K562 (cell line): Measurements from ENCODE around the gene BAIAP2L2. TPM values are rescaled to one million over a fixed set of nuclear protein-coding genes. Genes with fewer than 3 reads are reported as not detected.

Experiments
- ATAC-seq: fragments of 200-7000 bp; cut with Tn5 transposase; 3 replicates; pipeline ENCODE4 v1.9.1; 2020; ENCODE audit warnings: moderate library complexity
- BruUV-seq: library from RNA; stranded (reverse); fragments of 400-500 nt; replicated peaks from 2 replicates; lab custom pipeline; 2021; lab: Mats Ljungman, UMichigan
- CTCF ChIA-PET: fragments of 300-600 bp; formaldehyde crosslinking; extraction: SDS; loops from one replicate; lab custom pipeline; 2021; ENCODE audit warnings: low intra/inter-chr PET ratio; lab: Yijun Ruan, JAX
- POLR2A ChIA-PET: fragments of 300-600, 350-650 bp; sonication (Branson Sonifier 250); formaldehyde crosslinking; extraction: SDS; loops from one replicate; lab custom pipeline; 2021; ENCODE audit warnings: antibody characterized with exemption, inconsistent platforms; lab: Yijun Ruan, JAX
- DNase-seq, 4 experiments: peaks; one replicate each; pipeline versions ENCODE4 v3.0.0 to v3.0.0-alpha.2; 2011 to 2018; ENCODE audit warnings: low spot score in 3 of 4, mixed read lengths in 3 of 4; ENCODE audit errors: extremely low read depth in 1 of 4
- FAIRE-seq: peaks from 2 replicates; lab custom pipeline; 2011; peaks lifted over from hg19 to GRCh38; lab: Jason Lieb, UNC
- H2AFZ ChIP-seq: 2 replicates; pipeline ENCODE4 v1.6.0; 2011; ENCODE audit warnings: low read depth, low read length, control low read depth, inconsistent platforms
- H3K27ac ChIP-seq: fragments of 200-600 bp; 3 replicates; pipeline ENCODE4 v1.8.0; 2011; ENCODE audit warnings: low read depth, mild to moderate bottlenecking, control low read depth, inconsistent platforms, low read length, moderate library complexity, mixed read lengths; ENCODE audit errors: extremely low read depth
- H3K27me3 ChIP-seq, 2 experiments: fragments of 300-600 bp in 1 of 2; 2 replicates in 1 of 2; 3 replicates in 1 of 2; pipeline versions ENCODE4 v1.6.0 to v1.8.0; 2011; ENCODE audit warnings: inconsistent platforms in 2 of 2, low read length in 2 of 2, mild to moderate bottlenecking in 1 of 2, mixed read lengths in 1 of 2, moderate library complexity in 1 of 2; ENCODE audit not compliant: control insufficient read depth in 2 of 2, insufficient read depth in 2 of 2
- H3K36me3 ChIP-seq: fragments of 300-600 bp; 3 replicates; pipeline ENCODE4 v1.8.0; 2011; ENCODE audit warnings: mild to moderate bottlenecking, low read length, inconsistent platforms; ENCODE audit not compliant: control insufficient read depth, insufficient read depth
- H3K4me1 ChIP-seq, 2 experiments: fragments of 200-600 bp in 1 of 2; replicated peaks in 1 of 2; 2 replicates in 1 of 2; 3 replicates in 1 of 2; pipeline versions ENCODE4 v1.5.1 to v1.8.0; 2011; ENCODE audit warnings: inconsistent platforms in 2 of 2, low read length in 2 of 2, mild to moderate bottlenecking in 1 of 2, mixed read lengths in 1 of 2, moderate library complexity in 1 of 2; ENCODE audit not compliant: control insufficient read depth in 2 of 2, insufficient read depth in 2 of 2
- H3K4me2 ChIP-seq: 2 replicates; pipeline ENCODE4 v1.6.1; 2011; ENCODE audit warnings: low read length, control low read depth, inconsistent platforms, mixed read lengths; ENCODE audit not compliant: insufficient read depth
- H3K4me3 ChIP-seq: fragments of 200-600 bp; sonication (generic), shearing (Covaris generic); 2 replicates; pipeline ENCODE4 v1.5.1; 2016; ENCODE audit warnings: control low read depth, inconsistent platforms
- H3K79me2 ChIP-seq: fragments of 200-600 bp; 3 replicates; pipeline ENCODE4 v1.8.0; 2011; ENCODE audit warnings: low read length, inconsistent platforms; ENCODE audit not compliant: control insufficient read depth, insufficient read depth
- H3K9ac ChIP-seq, 2 experiments: 2 replicates each; pipeline versions ENCODE4 v1.6.0 to v1.6.1; 2011; ENCODE audit warnings: low read depth in 2 of 2, low read length in 2 of 2, control low read depth in 1 of 2, inconsistent platforms in 1 of 2, mild to moderate bottlenecking in 1 of 2, mixed read lengths in 1 of 2; ENCODE audit not compliant: insufficient read depth in 1 of 2
- H3K9me1 ChIP-seq: one replicate; pipeline ENCODE4 v1.6.0; 2011; ENCODE audit warnings: inconsistent platforms, mild to moderate bottlenecking, low read length, moderate library complexity; ENCODE audit not compliant: control insufficient read depth, insufficient read depth
- H3K9me3 ChIP-seq: replicated peaks from 2 replicates; pipeline ENCODE4 v1.5.1; 2011; ENCODE audit warnings: low read depth, low read length, inconsistent platforms; ENCODE audit not compliant: control insufficient read depth, insufficient read depth
- H4K20me1 ChIP-seq: replicated peaks from 2 replicates; pipeline ENCODE4 v1.6.1; 2011; ENCODE audit warnings: low read length, inconsistent platforms, mixed read lengths; ENCODE audit not compliant: control insufficient read depth, insufficient read depth
- C11orf30 ChIP-seq: fragments of 450-650 bp; IDR thresholded peaks from 2 replicates; pipeline ENCODE4 v1.6.1; 2016; ENCODE audit warnings: low read depth, mild to moderate bottlenecking
- CC2D1A ChIP-seq: fragments of 450-650 bp; IDR thresholded peaks from 2 replicates; pipeline ENCODE4 v1.6.1; 2017; ENCODE audit warnings: mild to moderate bottlenecking
- FOXA1 ChIP-seq: fragments of 450-650 bp; IDR thresholded peaks from 2 replicates; pipeline ENCODE4 v1.6.1; 2016; ENCODE audit warnings: mild to moderate bottlenecking, borderline replicate concordance
- PRPF4 ChIP-seq: fragments of 200-400 bp; formaldehyde crosslinking; IDR thresholded peaks from one replicate; pipeline ENCODE4 v1.6.1; 2017; ENCODE audit warnings: low read length, low read depth, mild to moderate bottlenecking; ENCODE audit not compliant: insufficient read depth, poor library complexity, severe bottlenecking
- SMC3 ChIP-seq: conservative IDR thresholded peaks from 2 replicates; pipeline ENCODE4 v1.6.1; 2011; ENCODE audit warnings: low read depth, low read length, improper control_type of control experiment; ENCODE audit not compliant: insufficient read depth
- ZNF121 ChIP-seq: sonication (generic); formaldehyde crosslinking; conservative IDR thresholded peaks from 2 replicates; pipeline ENCODE4 v1.8.0; 2022; ENCODE audit warnings: missing genetic modification reagents
- WGBS: fragments of 100-300 bp; shearing (Covaris generic); methylation state at CpG from one replicate; pipeline ENCODE4 v1.1.6; 2016; ENCODE audit warnings: low coverage, mixed read lengths; ENCODE audit not compliant: insufficient coverage; ENCODE audit errors: missing lambda C conversion rate; 5-methylcytosine and 5-hydroxymethylcytosine counted together
- in situ Hi-C: fragments of 300-500 bp; cut with MboI; formaldehyde crosslinking; loops from 4 replicates; pipeline ENCODE4 v1.15.0; 2018; ENCODE audit warnings: inconsistent platforms, mixed read lengths
- intact Hi-C: fragments of 100-400 bp; cut with micrococcal nuclease; formaldehyde crosslinking; loops from 2 replicates; pipeline ENCODE4 v1.14.2; 2022
- polyA plus RNA-seq, 8 experiments: library from polyadenylated mRNA; depleted of rRNA in 4 of 8; stranded (reverse) in 5 of 8; unstranded in 3 of 8; fragments of >200 nt; fragmentation: Nextera tagmentation in 2 of 8; fragmentation: Illumina TruSeq in 1 of 8; extraction: Ambion mirVana in 2 of 8; extraction: Trizol in 1 of 8; gene quantifications; 2 replicates each; pipeline versions ENCODE4 v1.2.1 to v1.2.3, GENCODE V29; 2011 to 2014; ENCODE audit warnings: inconsistent platforms in 1 of 8, missing spikeins in 1 of 8
- total RNA-seq, 7 experiments: library from RNA; depleted of rRNA in 6 of 7; stranded (reverse); fragments of >200 nt in 6 of 7; fragmentation: Illumina TruSeq in 2 of 7; extraction: Trizol in 2 of 7; gene quantifications; 2 replicates each; pipeline versions ENCODE4 v1.2.1 to v1.2.3, GENCODE V29; 2011 to 2021; ENCODE audit warnings: low replicate concordance in 1 of 7
- TF ChIP-seq, protein P1 (sequence below): fragments of 250-450 bp; sonication (Bioruptor Pico); IDR thresholded peaks from 2 replicates; pipeline ENCODE4 v1.8.0; 2021; ENCODE audit warnings: moderate library complexity, mild to moderate bottlenecking, inconsistent platforms
- TF ChIP-seq, protein P2 (sequence below): sonication (generic); formaldehyde crosslinking; IDR thresholded peaks from 2 replicates; pipeline ENCODE4 v1.8.1; 2023; ENCODE audit warnings: mild to moderate bottlenecking, missing genetic modification reagents

The BAIAP2L2 gene
- total and polyA plus RNA-seq, 9 of the 15 experiments (the other 6 are each of a cell fraction or from before 2014, with no cell fraction given): 0.04 to 0.22 (median 0.07) TPM; not detected in 4

DNA sequence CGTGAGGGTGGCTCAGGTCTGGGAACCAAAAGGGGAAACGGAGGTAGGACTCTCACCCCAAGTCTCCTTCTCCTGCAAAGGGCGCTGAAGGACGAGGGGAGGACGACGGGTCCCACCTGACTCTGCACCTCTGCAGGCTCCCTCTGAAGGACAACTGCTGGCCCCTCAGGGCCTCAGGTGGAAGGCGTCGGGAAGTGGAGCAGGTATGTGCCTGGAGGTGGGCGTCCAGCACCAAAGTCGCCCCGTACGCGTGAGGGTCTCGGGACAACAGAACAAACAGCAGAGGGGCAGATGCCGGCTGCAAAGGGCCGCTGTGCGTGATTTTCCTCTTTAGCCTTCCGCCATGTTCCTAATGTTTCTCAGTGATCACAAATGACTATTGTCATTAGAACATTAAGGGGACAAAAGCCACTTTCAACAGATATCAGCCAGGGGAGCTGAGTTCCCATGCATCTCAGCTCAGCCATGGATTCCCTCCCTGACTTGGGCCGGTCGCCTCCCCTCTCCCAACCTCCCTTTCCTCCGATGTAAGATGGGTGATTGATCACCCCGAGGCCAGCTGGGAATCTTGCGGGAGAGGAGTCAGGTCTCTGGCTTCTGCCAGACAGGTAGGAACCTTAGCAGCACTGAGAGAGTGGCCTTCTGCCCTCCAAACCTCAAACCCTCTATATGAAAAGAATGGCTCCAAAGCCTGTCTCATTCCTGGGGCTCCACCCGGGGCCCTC, 27.3 kb downstream of the BAIAP2L2 start:
- DNase-seq (no peak), ATAC-seq (no peak), FAIRE-seq (no peak)
- Histone ChIP-seq H4K20me1 (no peaks in the 10 kb centered on the region), H3K9me3 (no peaks in the 10 kb centered on the region), H3K36me3 (no peaks in the 10 kb centered on the region), H3K4me3 (no peak overlapping the region), H2AFZ (no peak overlapping the region), H3K79me2 (no peaks in the 10 kb centered on the region), H3K27ac (no peak overlapping the region), H3K9me1 (no peaks in the 10 kb centered on the region), H3K27me3 (peaks cover 2 to 48% of the 10 kb centered on the region in 2 experiments; a peak in 2 of 5 replicates), H3K4me2 (no peak overlapping the region), H3K4me1 (peaks cover 0 to 44% of the 10 kb centered on the region in 2 experiments; a peak in 2 of 5 replicates), H3K9ac (peak overlapping the region in 1 of 2 experiments; percentile 17; a peak in 1 of 4 replicates)
- WGBS: 10% methylated on average over 14 of the region's 24 CpGs
- ChIA-PET CTCF (no interaction called here), POLR2A (interaction anchor here (0.6 kb wide), 1 partner anchor 119 kb away, joined by 3 read pairs; the partner anchor contains the start of gene MAFF)
- BruUV-seq: no TSS peak
- TF ChIP-seq, protein P1, sequence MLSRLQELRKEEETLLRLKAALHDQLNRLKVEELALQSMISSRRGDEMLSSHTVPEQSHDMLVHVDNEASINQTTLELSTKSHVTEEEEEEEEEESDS (CRISPR knock-in tag): no peak
- no peak for TF ChIP-seq CC2D1A
- no peak for TF ChIP-seq ZNF121 (CRISPR knock-in tag)
- TF ChIP-seq C11orf30: no peak
- no peak for TF ChIP-seq SMC3
- TF ChIP-seq PRPF4: no peak
- TF ChIP-seq, protein P2, sequence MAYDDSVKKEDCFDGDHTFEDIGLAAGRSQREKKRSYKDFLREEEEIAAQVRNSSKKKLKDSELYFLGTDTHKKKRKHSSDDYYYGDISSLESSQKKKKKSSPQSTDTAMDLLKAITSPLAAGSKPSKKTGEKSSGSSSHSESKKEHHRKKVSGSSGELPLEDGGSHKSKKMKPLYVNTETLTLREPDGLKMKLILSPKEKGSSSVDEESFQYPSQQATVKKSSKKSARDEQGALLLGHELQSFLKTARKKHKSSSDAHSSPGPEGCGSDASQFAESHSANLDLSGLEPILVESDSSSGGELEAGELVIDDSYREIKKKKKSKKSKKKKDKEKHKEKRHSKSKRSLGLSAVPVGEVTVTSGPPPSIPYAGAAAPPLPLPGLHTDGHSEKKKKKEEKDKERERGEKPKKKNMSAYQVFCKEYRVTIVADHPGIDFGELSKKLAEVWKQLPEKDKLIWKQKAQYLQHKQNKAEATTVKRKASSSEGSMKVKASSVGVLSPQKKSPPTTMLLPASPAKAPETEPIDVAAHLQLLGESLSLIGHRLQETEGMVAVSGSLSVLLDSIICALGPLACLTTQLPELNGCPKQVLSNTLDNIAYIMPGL (CRISPR knock-in tag): no peak
- no peak for TF ChIP-seq FOXA1
- in situ Hi-C loops: no loop called here
- intact Hi-C loops: no loop called here
